Panc1 (cell line): Measurements from ENCODE around the gene KCNJ12. TPM values are rescaled to one million over a fixed set of nuclear protein-coding genes. Genes with fewer than 3 reads are reported as not detected.

Source experiments
- ATAC-seq: fragments of 200-7000 bp; cut with Tn5 transposase; 2 replicates; pipeline ENCODE4 v1.9.1; 2020; ENCODE audit warnings: mild to moderate bottlenecking, moderate library complexity
- BruUV-seq: library from RNA; stranded (reverse); fragments of 400-500 nt; replicated peaks from 2 replicates; lab custom pipeline; 2021; lab: Mats Ljungman, UMichigan
- CTCF ChIA-PET: fragments of 300-600 bp; sonication (Branson Sonifier 250); formaldehyde crosslinking; loops from one replicate; lab custom pipeline; 2022; ENCODE audit warnings: antibody characterized with exemption; lab: Charles Lee
- POLR2A ChIA-PET: fragments of 300-600 bp; sonication (Branson Sonifier 250); formaldehyde crosslinking; loops from one replicate; lab custom pipeline; 2022; ENCODE audit warnings: antibody characterized with exemption; lab: Charles Lee
- DNase-seq: peaks from one replicate; pipeline ENCODE4 v3.0.0-alpha.2; 2010; ENCODE audit warnings: low read depth, low spot score
- H3K27ac ChIP-seq: 2 replicates; pipeline ENCODE4 v1.5.1; 2011; ENCODE audit warnings: mild to moderate bottlenecking, low read length, inconsistent platforms
- H3K27me3 ChIP-seq: fragments of 200-500 bp; sonication (Bioruptor generic); 2 replicates; pipeline ENCODE4 v1.6.0; 2014; ENCODE audit warnings: low read length, inconsistent platforms; ENCODE audit not compliant: control insufficient read depth, insufficient read depth
- H3K36me3 ChIP-seq: fragments of 200-500 bp; sonication (Bioruptor generic); 2 replicates; pipeline ENCODE4 v1.5.1; 2014; ENCODE audit warnings: inconsistent platforms, mild to moderate bottlenecking, low read length, moderate library complexity; ENCODE audit not compliant: control insufficient read depth, insufficient read depth
- H3K4me1 ChIP-seq: 2 replicates; pipeline ENCODE4 v1.5.1; 2011; ENCODE audit warnings: inconsistent platforms, mild to moderate bottlenecking, low read length, moderate library complexity; ENCODE audit not compliant: control insufficient read depth, insufficient read depth
- H3K4me3 ChIP-seq, 2 experiments: 2 replicates each; pipeline ENCODE4 v1.5.1; 2011 to 2012; ENCODE audit warnings: low read depth in 2 of 2, low read length in 2 of 2, mild to moderate bottlenecking in 2 of 2, inconsistent platforms in 1 of 2, moderate library complexity in 1 of 2
- H3K9me3 ChIP-seq: fragments of 200-500 bp; sonication (Bioruptor generic); 2 replicates; pipeline ENCODE4 v1.5.1; 2014; ENCODE audit warnings: low read depth, mild to moderate bottlenecking, inconsistent platforms, low read length, moderate library complexity; ENCODE audit not compliant: control insufficient read depth, insufficient read depth
- CTCF ChIP-seq: fragments of 450-650 bp; IDR thresholded peaks from 2 replicates; pipeline ENCODE4 v1.5.1; 2017; ENCODE audit warnings: mild to moderate bottlenecking
- POLR2AphosphoS5 ChIP-seq: IDR thresholded peaks from 2 replicates; pipeline ENCODE4 v1.6.1; 2012; ENCODE audit warnings: mild to moderate bottlenecking, low read depth, low read length, moderate library complexity
- REST ChIP-seq, 2 experiments: IDR thresholded peaks; 2 replicates each; pipeline ENCODE4 v1.6.1; 2011 to 2012; ENCODE audit warnings: low read depth in 2 of 2, control low read depth in 1 of 2, low read length in 1 of 2, mild to moderate bottlenecking in 1 of 2, moderate library complexity in 1 of 2; ENCODE audit not compliant: insufficient read depth in 1 of 2
- SIN3A ChIP-seq: IDR thresholded peaks from 2 replicates; pipeline ENCODE4 v1.6.1; 2012; ENCODE audit warnings: low read depth, mild to moderate bottlenecking, low read length, moderate library complexity, borderline replicate concordance; ENCODE audit not compliant: insufficient read depth
- TCF7L2 ChIP-seq: IDR thresholded peaks from 2 replicates; pipeline ENCODE4 v1.6.1; 2011; ENCODE audit warnings: mild to moderate bottlenecking, low read depth, low read length, inconsistent platforms
- in situ Hi-C: cut with HindIII; loops from 2 replicates; pipeline ENCODE4 v1.10.0; 2016; ENCODE audit warnings: low sequenced_read_pairs, low pct_unique_long_range_greater_than_20kb
- intact Hi-C: fragments of 100-400 bp; cut with micrococcal nuclease; formaldehyde crosslinking; loops from one replicate; pipeline ENCODE4 v1.10.0; 2022; ENCODE audit not compliant: unreplicated experiment
- total RNA-seq: library from RNA; stranded (reverse); gene quantifications from one replicate; pipeline ENCODE4 v1.2.1, GENCODE V29; 2021; ENCODE audit not compliant: unreplicated experiment

The KCNJ12 gene
- total RNA-seq, 1 experiment from 2014 or later: 2.7 TPM

- H3K4me1 ChIP-seq: no peaks in the 10 kb centered on the region
- H3K9me3 ChIP-seq: no peaks in the 10 kb centered on the region
- ATAC-seq: peak; percentile 47; the same call in 1 of the 2 replicates
- H3K27me3 ChIP-seq: no peaks in the 10 kb centered on the region
- DNase-seq: peak; percentile 55
- in situ Hi-C loops: no loop called here
- ChIA-PET POLR2A (no interaction called here), CTCF (no interaction called here)
- H3K4me3 ChIP-seq: no peak overlapping the region
- no peak for TF ChIP-seq POLR2AphosphoS5
- TF ChIP-seq SIN3A: no peak
- TF ChIP-seq CTCF: no peak
- no peak for TF ChIP-seq REST (IDR thresholded peaks at IDR 0.05; ENCODE audit: insufficient read depth in 1 of 2, low read depth in 2 of 2, low read length in 1 of 2)
- no peak for TF ChIP-seq TCF7L2
- H3K27ac ChIP-seq: no peak overlapping the region
- intact Hi-C loops: no loop called here
- H3K36me3 ChIP-seq: no peaks in the 10 kb centered on the region
- no TSS peak for BruUV-seq
These were observed 18.1 kb downstream of the KCNJ12 start for GRCh38 chr17:21394265-21394664.

GRCh38 chr17:21395764-21396163 is 19.6 kb downstream of the KCNJ12 start:
- no peak for ATAC-seq
- Histone ChIP-seq H3K4me1 (no peaks in the 10 kb centered on the region; the same call in 1 of the 2 replicates), H3K4me3 (no peak overlapping the region), H3K9me3 (no peaks in the 10 kb centered on the region), H3K27me3 (no peaks in the 10 kb centered on the region), H3K36me3 (no peaks in the 10 kb centered on the region), H3K27ac (no peak overlapping the region)
- no peak for DNase-seq
- BruUV-seq: no TSS peak
- TF ChIP-seq REST (IDR thresholded peaks at IDR 0.05; ENCODE audit: insufficient read depth in 1 of 2, low read depth in 2 of 2, low read length in 1 of 2) (no peak), TCF7L2 (no peak), CTCF (no peak), SIN3A (no peak), POLR2AphosphoS5 (no peak)
- ChIA-PET POLR2A (no interaction called here), CTCF (no interaction called here)
- in situ Hi-C loops (no loop called here), intact Hi-C loops (no loop called here)
